GM12801 (cell line): Measurements from ENCODE around the gene CBFA2T3.

ENCODE experiments used
- CTCF ChIP-seq: IDR thresholded peaks from one replicate; pipeline ENCODE4 v1.5.1; 2011; ENCODE audit warnings: control low read depth; ENCODE audit not compliant: insufficient read length; ENCODE audit errors: extremely low read depth

Gene CBFA2T3

GRCh38 chr16:88913870-88914269, 63.1 kb downstream of the CBFA2T3 start:
- no peak for TF ChIP-seq CTCF

GRCh38 chr16:88913001-88913612, 63.9 kb downstream of the CBFA2T3 start:
- no peak for TF ChIP-seq CTCF

GRCh38 chr16:88912556-88912955, 64.5 kb downstream of the CBFA2T3 start:
- no peak for TF ChIP-seq CTCF

GRCh38 chr16:88911946-88912310, 65.1 kb downstream of the CBFA2T3 start:
- TF ChIP-seq CTCF = no peak

- no peak for TF ChIP-seq CTCF
Measured at GRCh38 chr16:88911136-88911945, 65.7 kb downstream of the CBFA2T3 start.

GRCh38 chr16:88910284-88911135, 66.5 kb downstream of the CBFA2T3 start:
- TF ChIP-seq CTCF = no peak
